Central memory CD4-positive, alpha-beta T cell (primary cell): ENCODE measurements around the gene CSMD2.

ENCODE experiments used
- DNase-seq: peaks from one replicate; pipeline ENCODE4 v3.0.0; 2022

The CSMD2 gene

DNA sequence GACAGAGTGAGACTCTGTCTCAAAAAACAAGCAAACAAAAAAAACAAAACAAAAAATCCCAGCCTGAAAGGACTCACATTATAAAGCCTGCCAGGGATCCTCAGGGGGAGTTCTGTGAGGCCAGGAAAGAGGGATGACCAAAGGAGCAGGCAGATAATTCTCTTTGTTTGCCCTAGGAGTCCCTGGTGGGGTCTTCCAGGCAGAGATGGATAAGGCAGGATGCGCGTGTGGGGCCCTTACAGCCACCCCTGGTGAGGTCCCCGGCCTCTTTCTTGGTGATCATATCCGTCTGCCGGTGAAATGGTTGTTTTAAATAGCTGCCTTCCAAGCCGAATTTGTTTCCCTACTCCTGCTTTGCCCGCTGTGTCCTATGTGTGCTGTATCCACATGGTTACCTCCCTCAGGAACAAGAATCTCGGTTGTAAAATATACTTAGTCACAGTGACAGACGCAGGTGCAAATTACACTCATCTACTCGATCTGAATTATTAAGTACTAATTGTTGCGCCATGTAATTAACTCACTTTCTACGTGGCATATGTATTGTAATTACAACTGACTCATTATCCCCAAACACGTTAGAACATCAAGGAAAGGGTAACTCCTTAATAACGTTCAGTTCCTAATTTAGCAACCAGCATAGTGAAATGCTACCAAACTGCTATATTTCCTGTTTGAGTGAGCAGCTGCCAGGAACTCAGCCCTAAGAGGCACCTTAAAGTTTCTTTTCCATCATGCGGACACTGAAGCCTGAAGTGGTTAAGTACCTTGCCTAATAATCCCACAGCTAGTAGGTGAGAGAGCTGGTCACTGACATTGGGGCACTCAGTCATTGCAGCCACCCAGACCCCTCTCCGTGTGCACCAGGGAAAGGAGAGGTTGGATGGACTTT, 586.2 kb downstream of the CSMD2 start:
- DNase-seq: no peak

DNA sequence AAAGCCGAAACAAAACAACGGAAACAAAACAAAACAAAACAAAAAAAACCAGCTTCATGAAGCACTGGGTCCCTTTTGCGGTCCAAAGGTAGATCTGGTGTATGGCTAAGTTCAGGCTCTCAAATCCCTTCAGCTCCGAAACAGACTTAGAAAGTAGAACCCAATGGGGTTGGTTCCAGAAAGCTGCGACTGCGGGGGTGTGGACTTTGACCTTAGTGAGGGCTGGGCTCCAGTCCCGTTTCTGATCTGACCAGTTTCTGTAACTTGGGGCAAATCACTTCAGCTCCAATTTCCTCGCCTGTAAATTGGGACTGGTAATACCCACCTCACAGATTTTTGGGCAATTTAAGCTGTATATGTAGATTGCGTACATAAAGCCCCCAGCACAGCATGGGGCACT, 587.4 kb downstream of the CSMD2 start:
- no peak for DNase-seq

DNA sequence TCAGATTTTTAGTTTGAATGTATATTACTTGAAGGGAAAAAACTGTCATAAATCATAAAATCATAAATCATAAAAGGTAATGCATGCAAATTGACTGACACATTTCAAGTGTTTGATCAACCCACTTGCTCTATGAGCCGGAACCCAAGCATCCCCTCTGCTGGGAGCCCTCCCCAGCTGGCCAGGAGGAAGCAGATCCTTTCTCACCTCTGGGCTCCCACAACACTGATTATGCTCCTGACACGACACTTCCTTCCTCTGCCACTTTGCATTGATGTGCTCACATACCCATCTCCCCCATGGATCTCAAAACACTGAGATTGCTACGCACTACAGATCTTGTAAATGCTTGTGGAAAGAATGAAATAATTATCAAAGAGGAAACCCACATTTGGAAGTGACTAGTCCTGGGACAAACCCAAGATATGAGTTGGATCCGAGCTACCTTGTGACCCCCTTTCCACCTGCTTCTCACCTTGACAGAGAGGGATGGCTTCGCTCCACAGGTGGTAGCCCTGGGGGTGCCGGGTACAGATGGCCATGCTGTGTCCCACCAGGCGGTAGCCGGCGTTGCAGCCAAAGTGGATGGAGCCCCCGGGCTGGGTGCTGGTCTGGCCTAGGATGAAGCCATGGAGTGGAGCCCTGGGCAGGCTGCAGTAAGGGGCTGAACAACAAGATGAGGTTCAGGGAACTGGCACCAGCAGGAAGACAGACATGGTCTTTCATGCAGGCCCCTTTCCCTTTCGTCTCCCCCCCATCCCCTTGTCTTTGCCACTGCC, 588.0 kb downstream of the CSMD2 start:
- DNase-seq: no peak

DNA sequence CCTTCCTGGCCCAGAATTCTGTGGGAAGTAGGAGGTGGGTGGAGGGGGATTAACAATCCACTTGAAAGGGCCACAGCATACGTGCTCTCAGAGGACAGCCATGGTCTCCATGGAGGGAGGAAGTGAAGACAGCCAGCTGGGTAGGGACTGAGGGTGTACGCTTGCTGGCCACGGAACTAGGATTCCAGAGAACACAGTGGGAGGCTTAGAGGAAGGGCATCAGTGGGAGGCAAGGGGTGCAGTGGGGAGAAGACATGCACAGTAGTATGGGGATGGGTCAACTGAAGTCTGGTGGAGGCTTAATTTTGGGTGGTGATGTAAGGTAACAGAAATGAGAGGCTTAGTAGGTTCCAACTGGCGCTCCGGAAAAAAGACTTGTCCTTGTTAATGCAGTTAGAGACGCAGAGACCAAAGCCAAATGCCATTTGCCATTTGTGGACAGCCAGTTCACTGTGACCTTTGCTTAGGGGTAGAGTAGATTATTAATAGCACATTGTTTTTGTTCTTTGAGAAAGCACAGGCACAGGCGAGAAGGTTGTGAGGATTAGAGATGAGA, 589.6 kb downstream of the CSMD2 start:
- no peak for DNase-seq

DNA sequence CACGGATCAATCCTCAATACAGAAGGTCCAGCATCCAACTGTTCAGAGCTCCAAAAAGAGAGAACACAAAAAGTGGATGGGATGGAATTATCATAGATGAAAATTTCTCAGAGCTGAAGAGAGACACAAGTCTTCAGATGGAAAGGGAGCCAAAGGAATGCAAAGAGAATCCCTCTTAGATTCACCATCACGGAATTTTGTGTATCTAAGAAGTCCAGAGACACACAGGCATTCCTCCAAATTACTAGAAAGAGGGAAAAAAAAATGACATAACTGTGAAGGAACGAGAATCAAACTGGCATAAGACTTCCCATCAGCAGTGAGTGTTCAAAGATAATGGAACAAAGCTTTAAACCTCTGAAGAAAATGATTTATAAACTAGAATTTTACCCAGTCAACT, 591.4 kb downstream of the CSMD2 start:
- DNase-seq: no peak

DNA sequence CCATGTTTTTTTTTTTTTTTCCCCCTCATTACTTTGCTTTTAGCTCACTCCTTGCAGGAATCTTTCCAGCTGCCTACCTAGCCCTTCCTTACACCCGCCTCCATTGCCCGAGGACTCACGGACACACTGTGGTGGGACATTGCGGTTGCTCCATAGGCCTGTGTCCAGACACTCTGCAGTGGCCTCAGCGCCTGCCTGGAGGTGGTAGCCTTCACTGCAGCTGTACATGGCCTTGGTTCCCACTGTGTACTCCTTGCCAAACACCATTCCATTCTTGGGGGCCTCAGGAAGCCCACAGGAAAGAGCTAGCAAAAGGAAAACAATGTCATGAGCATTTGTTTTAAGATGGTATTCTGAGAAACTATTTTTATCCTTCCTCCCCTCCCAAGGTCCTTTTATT, 592.6 kb downstream of the CSMD2 start:
- no peak for DNase-seq

DNA sequence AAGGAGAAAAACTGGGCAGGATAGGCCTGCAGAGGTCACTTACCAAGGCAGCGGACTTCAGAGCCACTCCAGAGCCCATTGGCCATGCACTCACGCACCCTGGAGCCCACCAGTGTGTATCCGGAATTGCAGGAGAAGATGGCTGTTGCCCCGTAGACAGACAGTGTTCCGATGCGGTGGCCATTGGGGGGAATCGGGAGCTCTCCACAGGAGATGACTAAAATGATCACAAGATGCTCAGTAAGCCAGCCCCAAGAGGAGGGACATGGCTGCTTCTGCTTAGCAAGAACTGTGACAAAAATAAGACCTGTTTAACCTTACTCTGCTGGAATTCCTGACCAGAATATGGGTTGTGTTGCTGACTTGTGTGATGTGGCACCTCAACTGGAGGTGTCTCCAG, 595.7 kb downstream of the CSMD2 start:
- no peak for DNase-seq

DNA sequence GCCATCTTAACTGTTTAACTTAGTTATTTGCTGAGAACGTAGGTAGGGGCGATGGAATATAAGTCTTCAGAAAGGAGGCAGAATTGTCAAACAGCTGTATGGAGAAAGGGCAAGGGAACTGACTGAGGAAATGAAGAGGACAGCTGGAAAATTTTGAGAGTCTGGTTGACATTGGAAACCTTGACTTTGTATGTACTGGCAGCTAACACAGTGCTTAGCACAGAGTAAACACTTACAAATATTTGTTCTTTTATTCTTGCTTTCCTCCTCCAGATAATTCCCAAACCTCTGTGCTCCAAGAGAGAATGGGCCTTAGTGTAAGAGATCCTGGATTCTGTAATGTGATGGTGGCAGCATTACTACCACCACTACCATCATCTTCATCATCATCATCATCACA, 601.3 kb downstream of the CSMD2 start:
- DNase-seq: no peak

DNA sequence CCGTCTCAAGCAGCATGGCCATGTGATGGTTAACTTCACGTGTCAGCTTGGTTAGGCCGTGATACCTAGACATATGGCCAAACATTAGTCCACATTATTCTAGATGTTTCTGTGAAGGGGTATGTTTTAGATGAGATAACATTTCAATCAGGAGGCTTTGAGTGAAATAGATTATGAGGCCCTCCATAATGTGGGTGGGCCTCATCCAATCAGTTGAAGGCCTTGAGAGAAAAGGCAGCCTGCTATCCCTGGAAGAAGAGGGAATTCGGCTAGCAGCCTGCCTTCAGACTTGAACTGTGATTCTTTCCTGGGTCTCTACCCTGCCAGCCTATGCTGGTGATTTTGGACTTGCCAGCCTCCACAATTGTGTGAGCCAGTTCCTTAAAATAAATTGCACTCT, 602.5 kb downstream of the CSMD2 start:
- no peak for DNase-seq

DNA sequence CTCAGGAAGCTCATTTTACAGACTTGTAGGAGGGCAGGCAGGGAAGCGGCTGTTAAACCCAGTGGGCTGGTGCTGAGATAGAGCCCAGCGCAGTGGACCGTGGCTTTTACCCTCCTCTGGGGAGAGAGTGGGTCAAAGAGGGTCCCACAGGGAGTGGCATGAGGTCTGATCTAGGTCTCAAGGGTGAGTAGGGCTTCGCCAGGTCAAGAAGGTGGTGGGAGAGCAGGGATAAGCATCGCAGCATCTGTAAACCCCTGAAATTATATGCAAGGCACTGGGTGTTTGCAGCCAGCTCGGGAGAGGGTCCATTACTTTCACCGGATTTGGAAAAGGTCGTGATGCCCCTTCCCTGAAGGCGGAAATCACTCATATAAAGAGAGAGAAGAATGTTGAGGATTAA, 603.5 kb downstream of the CSMD2 start:
- DNase-seq: no peak

DNA sequence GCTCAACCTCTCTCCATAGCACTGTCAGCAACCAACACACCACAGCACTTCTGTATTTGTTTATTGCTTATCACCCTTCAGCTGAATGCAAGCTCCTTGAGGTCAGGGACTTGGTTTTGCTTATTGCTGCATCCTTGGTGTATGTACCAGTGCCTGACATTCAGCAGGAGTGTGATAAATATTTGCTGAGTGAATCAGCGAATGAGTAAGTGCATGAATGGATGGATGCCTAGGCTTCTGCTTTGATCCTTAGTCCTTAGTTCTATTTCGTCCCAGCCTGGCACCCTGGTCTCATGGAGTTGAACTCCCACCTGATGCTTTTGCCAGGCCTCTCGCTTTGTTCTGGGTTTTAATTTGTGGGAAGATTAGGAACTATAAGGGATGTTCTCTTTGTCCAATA, 604.4 kb downstream of the CSMD2 start:
- DNase-seq: no peak

DNA sequence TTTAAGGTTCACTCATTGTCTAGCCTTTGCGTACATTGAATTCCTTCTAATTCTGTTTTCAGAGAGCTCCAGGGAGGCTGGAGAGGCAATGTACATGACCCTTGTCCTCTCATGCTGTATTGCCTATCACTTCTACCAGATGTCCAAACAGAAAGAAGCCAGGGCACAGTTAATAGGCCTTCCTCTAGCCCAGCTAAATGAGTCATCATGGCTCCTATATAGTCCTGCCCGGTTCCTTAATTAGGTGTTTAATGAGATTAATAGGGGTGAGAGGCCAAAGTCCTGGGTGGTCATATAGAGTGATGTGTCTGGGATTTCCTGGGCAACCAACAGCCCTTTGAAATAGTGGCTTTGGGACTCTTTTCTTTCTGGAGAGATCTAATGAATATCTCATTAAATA, 616.3 kb downstream of the CSMD2 start:
- DNase-seq: no peak

DNA sequence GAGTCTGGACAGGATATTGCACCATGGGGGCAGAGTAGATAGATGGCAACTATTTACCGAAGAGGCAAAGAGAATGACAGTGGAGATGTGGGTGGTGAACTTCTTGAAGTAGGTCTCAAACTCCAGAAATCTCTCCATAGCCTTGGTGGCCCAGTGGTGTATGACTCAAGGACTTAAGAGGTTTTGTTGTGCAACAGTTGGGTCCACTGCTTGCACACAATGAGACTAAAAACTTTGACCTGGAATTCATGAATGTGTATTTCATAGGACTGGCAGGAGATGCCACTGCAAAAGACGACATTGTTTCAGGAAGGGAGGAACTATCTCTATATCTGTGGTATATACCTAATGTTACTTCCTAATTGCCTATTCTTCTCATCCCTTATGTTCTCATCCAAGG, 616.7 kb downstream of the CSMD2 start:
- no peak for DNase-seq

DNA sequence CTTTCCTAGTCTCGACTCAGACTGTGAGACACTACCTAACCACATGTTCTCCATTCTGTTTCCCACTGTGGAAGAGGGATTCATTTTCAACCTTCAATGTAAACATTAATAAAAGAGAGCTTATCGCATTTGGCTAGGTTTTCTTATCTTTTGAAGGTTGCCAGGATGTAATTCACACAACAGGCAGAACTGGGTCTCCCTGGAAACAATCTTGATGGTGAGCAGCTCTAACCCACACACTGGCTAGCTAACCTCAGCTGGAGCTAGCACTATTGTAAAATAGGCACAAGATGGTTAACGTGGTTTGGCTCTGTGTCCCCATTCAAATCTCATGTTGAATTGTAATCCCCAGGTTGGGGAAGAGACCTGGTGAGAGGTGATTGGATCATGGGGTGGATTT, 617.5 kb downstream of the CSMD2 start:
- DNase-seq: no peak

DNA sequence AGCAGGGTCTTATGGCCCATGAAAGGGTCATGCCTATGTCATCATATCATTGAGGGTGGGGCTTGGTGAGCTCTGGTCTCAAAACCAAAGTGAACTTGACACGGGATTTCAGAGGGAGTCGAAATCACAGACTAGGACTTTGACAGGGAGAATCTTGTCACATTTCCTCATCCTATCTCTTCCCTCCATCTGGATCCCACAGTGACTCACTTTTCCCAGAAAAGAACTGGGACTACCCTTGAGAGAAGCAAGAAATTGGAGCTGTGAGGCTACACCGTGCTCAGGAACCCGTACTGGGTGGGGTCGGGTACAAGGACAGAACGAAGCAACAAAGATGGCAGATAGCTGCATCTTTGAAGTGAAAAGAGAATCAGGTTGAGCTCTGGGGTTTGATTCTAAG, 623.1 kb downstream of the CSMD2 start:
- no peak for DNase-seq

DNA sequence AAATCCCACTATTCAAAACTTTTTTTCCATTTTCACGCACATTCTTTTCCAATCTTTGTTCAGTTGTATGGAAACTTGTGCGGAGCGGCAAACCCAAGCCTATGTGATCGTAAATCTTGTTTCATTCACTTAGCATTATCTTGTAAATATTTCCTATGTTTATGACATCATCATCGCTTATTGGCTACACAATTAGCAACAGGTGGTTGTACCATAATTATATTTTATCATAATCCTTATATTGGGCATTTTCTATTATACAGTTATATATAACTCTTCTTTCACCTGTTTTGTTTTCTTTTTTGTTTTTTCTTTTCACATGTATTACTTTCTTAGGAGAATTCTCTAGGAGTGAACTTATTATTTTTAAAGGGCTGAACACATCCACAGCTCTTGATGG, 627.1 kb downstream of the CSMD2 start:
- no peak for DNase-seq

DNA sequence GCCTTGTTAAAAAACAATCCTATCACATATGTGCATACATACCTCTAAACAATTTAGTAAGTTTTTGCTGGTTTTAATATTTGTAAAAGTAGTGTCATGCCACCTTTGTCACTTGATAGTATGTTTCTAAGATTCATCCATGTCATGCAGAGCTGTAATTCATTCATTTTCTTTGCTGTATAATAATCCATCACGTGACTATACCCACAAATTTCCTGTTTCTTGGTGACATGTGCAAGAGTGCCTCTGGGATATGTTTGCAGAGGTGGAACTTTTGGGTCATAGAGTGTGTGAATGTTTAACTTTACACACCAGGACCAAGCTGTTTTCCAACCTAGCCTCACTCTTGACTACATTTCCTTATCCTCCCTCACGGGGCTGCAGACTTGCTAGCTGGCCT, 629.7 kb downstream of the CSMD2 start:
- DNase-seq: no peak

DNA sequence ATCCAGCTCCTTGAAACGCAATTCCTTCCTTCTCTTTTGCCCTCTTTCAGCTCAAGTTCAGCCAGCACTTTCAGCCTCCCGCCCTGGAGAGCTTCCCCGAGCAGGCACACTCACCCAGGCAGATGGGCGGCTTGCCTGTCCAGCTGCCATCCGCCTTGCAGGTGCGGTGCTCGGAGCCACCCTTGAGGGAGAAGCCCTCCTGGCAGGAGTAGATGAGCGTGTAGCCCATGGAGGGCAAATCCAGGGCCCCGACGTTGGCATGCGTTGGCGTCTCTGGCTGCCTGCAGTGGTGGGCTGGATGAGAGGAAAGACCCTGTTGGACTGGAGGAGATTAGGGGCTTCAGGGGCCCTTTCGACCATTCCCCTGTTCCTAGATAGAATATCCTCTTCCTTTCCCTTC, 632.1 kb downstream of the CSMD2 start:
- no peak for DNase-seq

DNA sequence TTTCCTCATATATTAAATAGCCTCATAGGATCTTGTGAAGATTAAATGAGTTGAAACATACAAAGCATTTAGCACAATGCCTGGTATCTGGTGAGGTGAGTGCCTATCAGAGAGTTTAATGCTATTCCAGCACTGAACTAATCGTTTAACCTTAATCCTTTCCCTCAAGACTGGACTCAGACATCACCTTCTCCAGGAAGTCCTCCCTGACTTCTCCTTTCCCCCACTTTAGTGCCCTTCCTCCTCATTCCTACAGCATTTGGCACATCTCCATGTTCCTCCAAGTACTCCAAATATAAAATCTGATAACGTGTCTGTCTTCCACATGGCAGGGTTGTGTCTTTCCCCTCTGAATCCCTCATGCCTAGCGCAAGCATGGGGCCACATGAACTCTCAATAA, 632.8 kb downstream of the CSMD2 start:
- no peak for DNase-seq

DNA sequence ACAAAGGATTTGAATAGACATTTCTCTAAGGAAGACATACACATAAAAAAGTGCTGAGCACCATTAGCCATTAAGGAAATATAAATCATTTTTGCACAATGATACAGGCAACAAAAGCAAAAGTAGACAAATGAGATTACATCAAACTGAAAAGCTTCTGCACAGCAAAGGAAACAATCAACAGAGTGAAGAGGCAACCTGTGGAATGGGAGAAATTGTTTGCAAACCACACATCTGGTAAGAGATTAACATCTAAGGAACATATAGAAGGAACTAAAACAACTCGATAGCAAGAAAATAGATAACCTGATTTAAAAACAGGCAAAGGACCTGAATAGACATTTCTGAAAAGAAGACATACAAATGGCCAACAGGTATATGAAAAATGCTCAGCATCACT, 635.1 kb downstream of the CSMD2 start:
- no peak for DNase-seq

DNA sequence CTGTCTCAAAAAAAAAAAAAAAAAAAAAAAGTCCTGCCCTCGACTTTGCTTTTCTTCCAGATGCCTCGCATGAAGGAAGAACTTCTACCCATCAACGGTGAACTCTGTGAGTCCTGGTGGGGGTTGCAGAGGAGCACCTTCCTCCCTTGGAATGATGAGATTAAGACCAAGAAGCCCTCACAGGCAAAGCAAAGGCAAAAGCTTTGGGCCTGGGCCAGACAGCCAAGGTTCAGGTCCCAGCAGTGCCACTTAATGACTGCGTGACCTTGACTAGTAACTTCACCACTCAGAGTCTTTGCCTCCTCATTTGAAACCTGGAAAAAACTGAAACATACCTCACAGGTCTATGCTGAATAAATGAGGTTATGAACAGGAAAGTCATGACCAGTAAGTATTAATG, 637.1 kb downstream of the CSMD2 start:
- no peak for DNase-seq

DNA sequence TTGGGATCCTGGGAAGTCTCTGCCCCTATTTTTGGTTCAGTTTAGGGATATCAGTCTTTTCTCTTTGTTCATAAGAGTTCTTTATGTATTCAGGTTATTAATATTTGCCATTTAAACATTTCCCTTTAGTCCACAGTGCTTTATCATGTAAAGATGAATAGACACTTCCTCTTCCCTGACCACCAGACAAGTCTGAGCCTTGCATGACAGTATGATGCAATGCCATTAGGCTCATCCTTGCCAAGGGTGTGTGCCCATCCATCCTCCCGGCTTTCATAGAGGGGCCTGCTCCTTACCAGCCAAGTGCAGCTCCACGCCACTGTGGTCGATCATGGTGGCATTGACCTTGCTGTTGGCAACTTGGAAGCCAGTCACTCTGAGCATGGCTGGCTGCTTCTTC, 640.4 kb downstream of the CSMD2 start:
- no peak for DNase-seq

DNA sequence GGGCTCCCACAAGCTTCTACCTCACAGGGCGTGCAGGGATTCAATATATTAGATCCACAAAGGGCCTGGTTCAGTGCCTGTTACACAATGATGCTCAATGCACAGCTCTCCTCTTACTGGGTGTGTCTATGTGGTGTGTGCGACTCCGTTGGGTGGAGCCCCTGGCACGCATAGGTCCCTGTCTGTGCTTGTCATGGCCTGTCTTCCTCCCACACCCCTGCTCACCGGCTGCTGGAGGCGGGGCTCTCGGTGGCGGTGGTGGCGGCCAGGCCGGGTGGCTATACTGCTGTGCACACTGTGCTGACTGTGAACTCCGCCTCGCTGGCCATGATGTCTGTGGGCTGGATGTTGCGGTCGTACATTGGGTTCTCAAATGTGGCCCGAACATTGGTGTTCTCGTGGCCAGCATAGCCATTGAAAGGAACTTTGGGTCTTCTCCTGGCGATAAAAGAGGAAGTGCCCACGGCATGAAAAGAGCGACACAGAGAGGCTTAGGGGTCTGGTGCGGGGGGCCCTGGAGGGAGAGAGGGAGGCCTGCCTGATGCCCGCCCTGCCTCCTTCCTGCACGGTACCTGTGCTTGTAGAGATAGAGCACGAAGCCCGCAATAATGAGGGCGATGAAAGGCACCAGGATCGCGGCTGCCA, 645.7 kb downstream of the CSMD2 start:
- DNase-seq: no peak
